Ascending aorta (tissue), 2 donors: Measurements from ENCODE around the gene SPIN4. TPM values are rescaled to one million over a fixed set of nuclear protein-coding genes. Genes with fewer than 3 reads are reported as not detected.
"Not testable (repeated sequence)": the region's sequence is repeated elsewhere in the genome, so short reads cannot be mapped to it uniquely, and the experiment has no call there.

Source experiments
- DNase-seq, 2 donors: peaks; one replicate each; pipeline ENCODE4 v3.0.0-alpha.2; 2019; ENCODE audit warnings: low spot score in 2 of 2
- H3K27ac ChIP-seq, 2 donors: fragments of 200-600 bp; sonication (generic); one replicate each; pipeline ENCODE4 v1.5.1; 2016 to 2017; ENCODE audit warnings: mild to moderate bottlenecking in 1 of 2
- H3K27me3 ChIP-seq: fragments of 200-600 bp; sonication (generic); one replicate; pipeline ENCODE4 v1.5.1; 2017
- H3K36me3 ChIP-seq, 2 donors: fragments of 200-600 bp; sonication (generic); one replicate each; pipeline ENCODE4 v1.5.1; 2016
- H3K4me1 ChIP-seq, 2 donors: fragments of 200-600 bp; sonication (generic); one replicate each; pipeline ENCODE4 v1.5.1; 2016 to 2017; ENCODE audit warnings: mild to moderate bottlenecking in 1 of 2
- H3K4me3 ChIP-seq, 2 donors: fragments of 200-600 bp; sonication (generic); one replicate each; pipeline ENCODE4 v1.5.1; 2016 to 2017; ENCODE audit warnings: mild to moderate bottlenecking in 1 of 2
- H3K9me3 ChIP-seq, 2 donors: fragments of 200-600 bp; sonication (generic); one replicate each; pipeline ENCODE4 v1.5.1; 2016
- CTCF ChIP-seq, 3 experiments: fragments of 200-600 bp in 2 of 3; fragments of 450-650 bp in 1 of 3; sonication (generic) in 2 of 3; IDR thresholded peaks; one replicate each; pipeline ENCODE4 v1.5.1; 2016 to 2019; ENCODE audit warnings: antibody characterized with exemption in 3 of 3, mild to moderate bottlenecking in 1 of 3, moderate library complexity in 1 of 3
- intact Hi-C: fragments of 100-400 bp; cut with DNase I; formaldehyde crosslinking; loops from one replicate; pipeline ENCODE4 v1.15.1; 2023
- total RNA-seq: library from RNA; depleted of rRNA; stranded (reverse); fragments of >200 nt; gene quantifications from one replicate; pipeline ENCODE4 v1.1.0, GENCODE V29; 2016

SPIN4 gene
- 9.2 TPM for total RNA-seq

- DNase-seq, result peak; percentile 39 to 91
- no peaks in the 10 kb centered on the region for H3K9me3 ChIP-seq
- no peaks in the 10 kb centered on the region for H3K4me1 ChIP-seq
- peak within 1 kb of the TSS; percentile 70 to 72 for H3K27ac ChIP-seq
- no peak for TF ChIP-seq CTCF (IDR thresholded peaks at IDR 0.05)
- H3K4me3 ChIP-seq, result peak within 1 kb of the TSS; percentile 66 to 68
- H3K27me3 ChIP-seq, result no peaks in the 10 kb centered on the region
- intact Hi-C loops, result loop anchor here (2.0 to 10.0 kb wide), 5 partner anchors 210 to 1044 kb away; partner anchors contain the start of genes AMER1 and MTMR8
- H3K36me3 ChIP-seq, result no peaks in the 10 kb centered on the region
These were observed at the start of gene SPIN4 for GRCh38 chrX:63350941-63351616. TSS of gene SPIN4 (minus strand) at chrX:63351332. CDS start at chrX:63350819, 513 bp downstream.

GRCh38 chrX:63400340-63400739 is 49.2 kb upstream of the SPIN4 start:
- Histone ChIP-seq H3K9me3 (peaks cover 0 to 10% of the 10 kb centered on the region in 2 donors), H3K27me3 (no peaks in the 10 kb centered on the region), H3K4me1 (no peaks in the 10 kb centered on the region), H3K4me3 (no peak overlapping the region), H3K27ac (no peak overlapping the region), H3K36me3 (no peaks in the 10 kb centered on the region)
- DNase-seq, result no peak
- intact Hi-C loops, result no loop called here
- TF ChIP-seq CTCF (IDR thresholded peaks at IDR 0.05), result no peak

DNA sequence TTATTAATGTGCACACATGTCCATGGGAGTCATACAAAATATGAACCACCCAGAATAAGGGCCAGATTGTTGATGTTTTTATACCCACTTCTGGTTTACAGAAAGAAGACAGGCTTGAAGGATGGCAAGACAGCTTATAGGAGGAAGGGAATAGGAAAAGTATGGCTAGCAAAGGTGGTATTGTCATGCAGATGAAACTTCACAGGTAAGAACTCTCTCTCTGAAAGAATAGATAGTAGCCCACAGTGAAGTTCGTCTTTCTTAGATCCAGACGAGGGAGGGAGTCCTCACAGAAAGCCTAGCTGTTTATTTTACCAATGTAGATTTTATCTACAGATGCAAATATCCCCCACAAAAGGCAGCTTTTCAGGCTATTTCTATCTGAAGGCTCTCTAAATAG is 43.7 kb upstream of the SPIN4 start:
- DNase-seq, result no peak
- H3K27me3 ChIP-seq, result no peaks in the 10 kb centered on the region
- no peak overlapping the region for H3K4me3 ChIP-seq
- no peak for TF ChIP-seq CTCF (IDR thresholded peaks at IDR 0.05)
- H3K36me3 ChIP-seq, result no peaks in the 10 kb centered on the region
- H3K4me1 ChIP-seq, result no peaks in the 10 kb centered on the region
- intact Hi-C loops, result no loop called here
- H3K9me3 ChIP-seq, result peaks cover 0 to 12% of the 10 kb centered on the region in 2 donors
- H3K27ac ChIP-seq, result no peak overlapping the region

DNA sequence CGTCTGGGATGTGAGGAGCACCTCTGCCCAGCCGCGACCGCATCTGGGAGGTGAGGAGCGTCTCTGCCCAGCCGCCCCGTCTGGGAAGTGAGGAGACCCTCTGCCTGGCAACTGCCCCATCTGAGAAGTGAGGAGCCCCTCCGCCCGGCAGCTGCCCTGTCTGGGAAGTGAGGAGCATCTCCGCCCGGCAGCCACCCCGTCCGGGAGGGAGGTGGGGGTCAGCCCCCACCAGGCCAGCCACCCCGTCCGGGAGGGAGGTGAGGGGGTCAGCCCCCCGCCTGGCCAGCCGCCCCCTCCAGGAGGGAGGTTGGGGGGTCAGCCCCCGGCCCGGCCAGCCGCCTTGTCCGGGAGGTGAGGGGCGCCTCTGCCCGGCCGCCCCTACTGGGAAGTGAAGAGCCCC is 42.0 kb upstream of the SPIN4 start:
- DNase-seq, result not testable (repeated sequence)

GRCh38 chrX:63387411-63387810 is 36.3 kb upstream of the SPIN4 start:
- Histone ChIP-seq H3K9me3 (no peaks in the 10 kb centered on the region), H3K27me3 (no peaks in the 10 kb centered on the region), H3K27ac (no peak overlapping the region), H3K36me3 (no peaks in the 10 kb centered on the region), H3K4me1 (no peaks in the 10 kb centered on the region), H3K4me3 (no peak overlapping the region)
- TF ChIP-seq CTCF (IDR thresholded peaks at IDR 0.05), result no peak
- intact Hi-C loops, result no loop called here
- DNase-seq, result no peak

More for the DNA sequence above, 42.0 kb upstream of the SPIN4 start:
- H3K36me3 ChIP-seq, H3K27ac ChIP-seq, H3K4me3 ChIP-seq, H3K4me1 ChIP-seq, H3K27me3 ChIP-seq, intact Hi-C loops: not testable (repeated sequence)
- H3K9me3 ChIP-seq, result peaks cover 0 to 12% of the 10 kb centered on the region in 2 donors

DNA sequence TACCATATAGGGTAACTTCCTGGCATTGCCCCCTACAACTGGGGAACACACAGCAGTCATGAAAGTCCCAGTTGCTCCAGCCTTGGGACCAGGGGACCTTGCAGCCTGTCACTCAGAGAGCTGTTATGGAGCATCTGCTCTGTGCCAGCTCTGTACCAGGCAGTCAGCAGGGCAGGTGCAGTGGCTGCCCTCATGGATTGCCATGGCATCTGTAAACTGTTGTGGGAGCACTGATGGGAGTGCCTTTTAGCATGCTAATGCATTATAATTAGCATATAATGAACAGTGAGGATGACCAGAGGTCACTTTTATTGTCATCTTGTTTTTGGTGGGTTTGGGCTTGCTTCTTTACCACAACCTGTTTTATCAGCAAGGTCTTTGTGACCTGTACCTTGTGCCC is 33.1 kb upstream of the SPIN4 start:
- H3K27me3 ChIP-seq, H3K27ac ChIP-seq, intact Hi-C loops, H3K4me3 ChIP-seq, H3K4me1 ChIP-seq, H3K9me3 ChIP-seq, H3K36me3 ChIP-seq, DNase-seq: not testable (repeated sequence)

GRCh38 chrX:63373012-63373411 is 21.9 kb upstream of the SPIN4 start:
- H3K9me3 ChIP-seq, H3K27me3 ChIP-seq, H3K36me3 ChIP-seq, H3K4me3 ChIP-seq, H3K27ac ChIP-seq, intact Hi-C loops, H3K4me1 ChIP-seq, DNase-seq: not testable (repeated sequence)

DNA sequence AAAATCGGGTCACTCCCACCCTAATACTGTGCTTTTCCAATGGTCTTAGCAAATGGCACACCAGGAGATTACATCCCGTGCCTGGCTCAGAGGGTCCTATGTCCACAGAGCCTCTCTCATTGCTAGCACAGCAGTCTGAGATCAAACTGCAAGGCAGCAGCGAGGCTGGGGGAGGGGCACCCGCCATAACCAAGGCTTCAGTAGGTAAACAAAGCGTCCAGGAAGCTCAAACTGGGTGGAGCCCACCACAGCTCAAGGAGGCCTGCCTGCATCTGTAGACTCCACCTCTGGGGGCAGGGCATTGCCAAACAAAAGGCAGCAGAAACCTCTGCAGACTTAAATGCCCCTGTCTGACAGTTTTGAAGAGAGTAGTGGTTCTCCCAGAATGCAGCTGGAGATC is 16.6 kb upstream of the SPIN4 start:
- H3K4me1 ChIP-seq, H3K36me3 ChIP-seq, H3K27me3 ChIP-seq, H3K27ac ChIP-seq, intact Hi-C loops, H3K4me3 ChIP-seq, DNase-seq: not testable (repeated sequence)
- peaks cover 5 to 15% of the 10 kb centered on the region in 2 donors for H3K9me3 ChIP-seq
